Measurements from ENCODE around the gene CNPPD1.

- TF ChIP-seq RAD21 (IDR thresholded peaks at IDR 0.05 in 1 of 2, conservative IDR thresholded peaks at IDR 0.05 in 1 of 2; ENCODE audit: low read depth in 2 of 2, low read length in 2 of 2) (no peak), SIN3A (conservative IDR thresholded peaks at IDR 0.05 in 1 of 2, IDR thresholded peaks at IDR 0.05 in 1 of 2; ENCODE audit: low read depth in 1 of 2, low read length in 2 of 2) (no peak), TEAD4 (IDR thresholded peaks at IDR 0.05; ENCODE audit: low read depth, low read length) (no peak), EZH2 (IDR thresholded peaks at IDR 0.05; ENCODE audit: low read depth, low read length, severe bottlenecking) (no peak), TBP (IDR thresholded peaks at IDR 0.05; ENCODE audit: low read depth, low read length) (no peak), SP1 (IDR thresholded peaks at IDR 0.05; ENCODE audit: low read depth, low read length) (no peak), USF2 (IDR thresholded peaks at IDR 0.05; ENCODE audit: low read length) (no peak), FOSL1 (IDR thresholded peaks at IDR 0.05; ENCODE audit: insufficient read depth, low read depth, low read length) (no peak)
- TF ChIP-seq, protein P1, sequence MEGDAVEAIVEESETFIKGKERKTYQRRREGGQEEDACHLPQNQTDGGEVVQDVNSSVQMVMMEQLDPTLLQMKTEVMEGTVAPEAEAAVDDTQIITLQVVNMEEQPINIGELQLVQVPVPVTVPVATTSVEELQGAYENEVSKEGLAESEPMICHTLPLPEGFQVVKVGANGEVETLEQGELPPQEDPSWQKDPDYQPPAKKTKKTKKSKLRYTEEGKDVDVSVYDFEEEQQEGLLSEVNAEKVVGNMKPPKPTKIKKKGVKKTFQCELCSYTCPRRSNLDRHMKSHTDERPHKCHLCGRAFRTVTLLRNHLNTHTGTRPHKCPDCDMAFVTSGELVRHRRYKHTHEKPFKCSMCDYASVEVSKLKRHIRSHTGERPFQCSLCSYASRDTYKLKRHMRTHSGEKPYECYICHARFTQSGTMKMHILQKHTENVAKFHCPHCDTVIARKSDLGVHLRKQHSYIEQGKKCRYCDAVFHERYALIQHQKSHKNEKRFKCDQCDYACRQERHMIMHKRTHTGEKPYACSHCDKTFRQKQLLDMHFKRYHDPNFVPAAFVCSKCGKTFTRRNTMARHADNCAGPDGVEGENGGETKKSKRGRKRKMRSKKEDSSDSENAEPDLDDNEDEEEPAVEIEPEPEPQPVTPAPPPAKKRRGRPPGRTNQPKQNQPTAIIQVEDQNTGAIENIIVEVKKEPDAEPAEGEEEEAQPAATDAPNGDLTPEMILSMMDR (IDR thresholded peaks at IDR 0.05; ENCODE audit: control extremely low read depth in 1 of 3, insufficient read depth in 1 of 3, low read depth in 1 of 3, low read length in 3 of 3): no peak
- TF ChIP-seq, protein P2, sequence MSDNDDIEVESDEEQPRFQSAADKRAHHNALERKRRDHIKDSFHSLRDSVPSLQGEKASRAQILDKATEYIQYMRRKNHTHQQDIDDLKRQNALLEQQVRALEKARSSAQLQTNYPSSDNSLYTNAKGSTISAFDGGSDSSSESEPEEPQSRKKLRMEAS (IDR thresholded peaks at IDR 0.05): no peak
These were observed 5.8 kb upstream of the CNPPD1 start for GRCh38 chr2:219182331-219183150.

Measured in H1 (cell line).